ENCODE data around the gene MMP8.

- TF ChIP-seq POLR2A (IDR thresholded peaks at IDR 0.05) (no peak), CTCF (IDR thresholded peaks at IDR 0.05) (no peak)
Measured at GRCh38 chr11:102749101-102749722, 24.5 kb upstream of the MMP8 start.
